ENCODE measurements around the gene CCT7.

Gene CCT7

DNA sequence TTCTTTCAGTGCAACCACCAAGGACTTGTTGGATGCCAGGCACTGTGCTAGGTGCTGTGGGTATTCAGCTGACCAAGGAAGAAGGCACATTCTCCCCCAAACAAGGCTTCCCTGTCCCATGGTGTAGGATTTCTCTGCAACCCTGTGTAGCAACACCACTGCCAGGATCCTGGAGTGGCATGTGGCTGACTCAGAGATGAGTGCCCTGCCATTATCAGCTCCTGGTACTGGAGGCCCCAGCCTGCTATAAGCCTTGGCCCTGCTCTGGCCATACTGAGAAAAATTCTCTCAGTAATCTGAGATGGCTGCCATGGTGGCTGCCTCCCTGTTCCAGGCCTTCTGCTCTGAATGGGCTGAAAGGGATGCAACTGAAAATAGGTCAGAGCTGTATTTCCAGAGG is 15.8 kb upstream of the CCT7 start:
- no peak overlapping the region for H2AFZ ChIP-seq
- H3K9ac ChIP-seq, result no peak overlapping the region
- H3K4me1 ChIP-seq, result peaks cover 4% of the 10 kb centered on the region
- H3K36me3 ChIP-seq (ENCODE audit: control insufficient read depth, insufficient read depth, low read length), result no peaks in the 10 kb centered on the region
- H3K27me3 ChIP-seq (ENCODE audit: control insufficient read depth, insufficient read depth, low read length), result no peaks in the 10 kb centered on the region
- TF ChIP-seq, protein P1, sequence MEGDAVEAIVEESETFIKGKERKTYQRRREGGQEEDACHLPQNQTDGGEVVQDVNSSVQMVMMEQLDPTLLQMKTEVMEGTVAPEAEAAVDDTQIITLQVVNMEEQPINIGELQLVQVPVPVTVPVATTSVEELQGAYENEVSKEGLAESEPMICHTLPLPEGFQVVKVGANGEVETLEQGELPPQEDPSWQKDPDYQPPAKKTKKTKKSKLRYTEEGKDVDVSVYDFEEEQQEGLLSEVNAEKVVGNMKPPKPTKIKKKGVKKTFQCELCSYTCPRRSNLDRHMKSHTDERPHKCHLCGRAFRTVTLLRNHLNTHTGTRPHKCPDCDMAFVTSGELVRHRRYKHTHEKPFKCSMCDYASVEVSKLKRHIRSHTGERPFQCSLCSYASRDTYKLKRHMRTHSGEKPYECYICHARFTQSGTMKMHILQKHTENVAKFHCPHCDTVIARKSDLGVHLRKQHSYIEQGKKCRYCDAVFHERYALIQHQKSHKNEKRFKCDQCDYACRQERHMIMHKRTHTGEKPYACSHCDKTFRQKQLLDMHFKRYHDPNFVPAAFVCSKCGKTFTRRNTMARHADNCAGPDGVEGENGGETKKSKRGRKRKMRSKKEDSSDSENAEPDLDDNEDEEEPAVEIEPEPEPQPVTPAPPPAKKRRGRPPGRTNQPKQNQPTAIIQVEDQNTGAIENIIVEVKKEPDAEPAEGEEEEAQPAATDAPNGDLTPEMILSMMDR (IDR thresholded peaks at IDR 0.05), result no peak
- H3K4me3 ChIP-seq (ENCODE audit: low read depth, low read length), result no peak overlapping the region
- no peak overlapping the region for H3K27ac ChIP-seq
- no peak overlapping the region for H3K4me2 ChIP-seq (ENCODE audit: low read length)
- no peaks in the 10 kb centered on the region for H3K9me3 ChIP-seq (ENCODE audit: control insufficient read depth, low read length)
- peaks cover 2% of the 10 kb centered on the region for H3K79me2 ChIP-seq

- no peak overlapping the region for H3K9ac ChIP-seq
- no peak overlapping the region for H2AFZ ChIP-seq
- no peaks in the 10 kb centered on the region for H3K27me3 ChIP-seq (ENCODE audit: control insufficient read depth, insufficient read depth, low read length)
- H3K4me1 ChIP-seq, result no peaks in the 10 kb centered on the region
- H3K4me3 ChIP-seq (ENCODE audit: low read depth, low read length), result no peak overlapping the region
- H3K36me3 ChIP-seq (ENCODE audit: control insufficient read depth, insufficient read depth, low read length), result no peaks in the 10 kb centered on the region
- no peaks in the 10 kb centered on the region for H3K9me3 ChIP-seq (ENCODE audit: control insufficient read depth, low read length)
- no peak overlapping the region for H3K4me2 ChIP-seq (ENCODE audit: low read length)
- no peaks in the 10 kb centered on the region for H3K79me2 ChIP-seq
- TF ChIP-seq, protein P1 (IDR thresholded peaks at IDR 0.05), result no peak
- H3K27ac ChIP-seq, result no peak overlapping the region
Measured at GRCh38 chr2:73223821-73224220, 10.3 kb upstream of the CCT7 start.

DNA sequence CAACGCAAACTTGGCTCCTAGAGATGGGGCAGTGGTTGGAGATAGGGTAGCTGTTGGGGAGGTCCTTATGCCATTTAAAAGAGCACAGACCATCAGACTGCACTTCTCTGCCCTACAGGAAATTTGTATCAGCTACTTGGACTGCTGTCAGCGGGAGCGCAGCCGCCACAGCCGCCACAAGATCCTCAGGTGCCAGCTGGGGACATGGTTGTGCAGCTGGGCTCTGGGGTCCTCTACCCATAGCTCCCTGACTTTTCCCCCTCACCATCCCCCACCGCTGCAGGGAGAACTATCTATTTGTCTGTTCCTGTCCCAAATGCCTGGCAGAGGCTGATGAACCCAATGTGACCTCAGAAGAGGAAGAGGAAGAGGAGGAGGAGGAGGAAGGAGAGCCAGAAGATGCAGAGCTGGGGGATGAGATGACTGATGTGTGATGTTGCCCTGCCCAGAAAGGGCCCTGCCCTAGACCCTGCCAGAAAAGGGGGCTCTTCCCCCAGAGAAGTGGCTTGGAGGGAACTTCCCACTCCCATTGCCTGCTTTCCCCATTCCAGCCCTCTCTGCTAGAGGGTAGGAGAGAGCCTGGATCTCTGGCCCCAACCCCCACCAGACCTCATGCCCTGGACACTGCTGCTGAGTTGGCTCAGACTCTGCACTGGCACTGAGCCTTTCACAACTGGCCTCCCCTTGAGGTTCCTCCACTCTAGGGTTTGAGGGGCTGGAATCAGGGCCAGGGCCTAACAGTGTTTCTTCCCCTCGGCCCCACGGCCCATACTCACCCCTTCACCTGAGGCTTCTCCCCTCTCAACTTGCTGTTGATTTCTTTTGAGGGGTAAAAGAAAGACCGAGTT is 8.4 kb upstream of the CCT7 start:
- H3K4me1 ChIP-seq, result no peaks in the 10 kb centered on the region
- no peak overlapping the region for H2AFZ ChIP-seq
- H3K9me3 ChIP-seq (ENCODE audit: control insufficient read depth, low read length), result no peaks in the 10 kb centered on the region
- no peak overlapping the region for H3K9ac ChIP-seq
- H3K4me3 ChIP-seq (ENCODE audit: low read depth, low read length), result no peak overlapping the region
- no peaks in the 10 kb centered on the region for H3K36me3 ChIP-seq (ENCODE audit: control insufficient read depth, insufficient read depth, low read length)
- H3K4me2 ChIP-seq (ENCODE audit: low read length), result no peak overlapping the region
- TF ChIP-seq, protein P1 (IDR thresholded peaks at IDR 0.05), result no peak
- H3K27ac ChIP-seq, result no peak overlapping the region
- no peaks in the 10 kb centered on the region for H3K79me2 ChIP-seq
- no peaks in the 10 kb centered on the region for H3K27me3 ChIP-seq (ENCODE audit: control insufficient read depth, insufficient read depth, low read length)

DNA sequence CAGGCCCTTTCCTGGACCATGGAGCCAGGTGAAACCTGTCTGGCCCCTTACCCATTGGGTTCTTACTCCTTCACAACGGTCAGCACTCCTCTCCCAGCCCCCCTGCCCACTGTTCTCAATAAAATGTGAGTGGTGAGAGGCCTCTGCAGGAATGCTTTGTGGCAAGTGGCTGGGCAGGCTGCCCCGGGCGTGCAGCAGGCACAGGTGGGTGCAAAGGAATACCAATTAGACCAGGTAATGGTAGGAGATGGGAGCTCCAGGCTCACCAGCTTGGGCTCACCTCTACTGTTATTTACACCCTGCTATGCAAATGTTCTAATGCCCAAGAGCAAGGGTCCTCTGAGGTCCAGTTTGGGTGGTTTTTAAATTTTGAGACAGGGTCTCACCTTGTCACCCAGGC is 7.0 kb upstream of the CCT7 start:
- H3K4me3 ChIP-seq (ENCODE audit: low read depth, low read length), result no peak overlapping the region
- no peaks in the 10 kb centered on the region for H3K36me3 ChIP-seq (ENCODE audit: control insufficient read depth, insufficient read depth, low read length)
- no peaks in the 10 kb centered on the region for H3K79me2 ChIP-seq
- H3K4me2 ChIP-seq (ENCODE audit: low read length), result no peak overlapping the region
- no peaks in the 10 kb centered on the region for H3K4me1 ChIP-seq
- H3K9ac ChIP-seq, result no peak overlapping the region
- H3K27me3 ChIP-seq (ENCODE audit: control insufficient read depth, insufficient read depth, low read length), result no peaks in the 10 kb centered on the region
- TF ChIP-seq, protein P1 (IDR thresholded peaks at IDR 0.05), result no peak
- no peaks in the 10 kb centered on the region for H3K9me3 ChIP-seq (ENCODE audit: control insufficient read depth, low read length)
- H2AFZ ChIP-seq, result no peak overlapping the region
- no peak overlapping the region for H3K27ac ChIP-seq

DNA sequence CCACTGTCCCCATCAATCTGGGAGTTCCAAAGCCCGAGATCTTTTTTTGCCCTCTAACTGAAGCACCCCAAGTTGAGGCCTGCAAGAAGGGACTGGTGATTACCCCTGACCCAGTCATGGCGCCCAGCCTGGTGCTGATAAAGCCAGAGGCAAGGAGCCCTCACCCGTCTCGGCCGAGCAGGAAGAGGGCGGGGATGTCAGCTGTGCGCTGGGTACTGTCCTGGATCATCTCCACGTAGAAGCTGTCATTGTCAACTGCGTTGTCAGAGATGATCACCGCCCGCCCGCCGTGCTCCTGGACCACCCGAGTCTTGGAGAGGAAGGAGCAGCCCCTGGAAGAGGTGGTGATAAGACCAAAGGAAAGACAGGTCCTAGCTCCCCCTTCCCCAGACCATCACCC is 5.5 kb upstream of the CCT7 start:
- TF ChIP-seq, protein P1 (IDR thresholded peaks at IDR 0.05), result no peak
- Histone ChIP-seq H3K79me2 (no peaks in the 10 kb centered on the region), H3K36me3 (ENCODE audit: control insufficient read depth, insufficient read depth, low read length) (no peaks in the 10 kb centered on the region), H3K4me3 (ENCODE audit: low read depth, low read length) (no peak overlapping the region), H3K27me3 (ENCODE audit: control insufficient read depth, insufficient read depth, low read length) (no peaks in the 10 kb centered on the region), H2AFZ (no peak overlapping the region), H3K27ac (no peak overlapping the region), H3K4me2 (ENCODE audit: low read length) (no peak overlapping the region), H3K4me1 (peaks cover 4% of the 10 kb centered on the region), H3K9me3 (ENCODE audit: control insufficient read depth, low read length) (no peaks in the 10 kb centered on the region), H3K9ac (no peak overlapping the region)

All from parathyroid adenoma (tissue), 2 donors.